Activated B cell treated with CpG ODN at 0.5 μM for 24 hours (primary cell): Measurements from ENCODE around the gene ASL. TPM values are rescaled to one million over a fixed set of nuclear protein-coding genes. Genes with fewer than 3 reads are reported as not detected.
"Not testable (repeated sequence)": the region's sequence is repeated elsewhere in the genome, so short reads cannot be mapped to it uniquely, and the experiment has no call there.

Source experiments
- ATAC-seq: fragments of 200-7000 bp; cut with Tn5 transposase; one replicate; pipeline ENCODE4 v1.10.0; 2021; ENCODE audit warnings: low read depth, mild to moderate bottlenecking, moderate library complexity
- CTCF ChIA-PET: fragments of 350-600 bp; sonication (Branson Sonifier 250); formaldehyde crosslinking; loops from one replicate; lab custom pipeline; 2021; ENCODE audit warnings: antibody characterized with exemption; lab: Charles Lee
- POLR2A ChIA-PET: fragments of 350-600 bp; sonication (Branson Sonifier 250); formaldehyde crosslinking; loops from one replicate; lab custom pipeline; 2021; ENCODE audit warnings: antibody characterized with exemption; lab: Charles Lee
- DNase-seq: peaks from one replicate; pipeline ENCODE4 v3.0.0; 2022
- H3K27ac Mint-ChIP-seq: one replicate; pipeline ENCODE4 v1.8.0; 2020; ENCODE audit warnings: mixed read lengths
- H3K27me3 Mint-ChIP-seq: one replicate; pipeline ENCODE4 v1.8.0; 2021; ENCODE audit warnings: mixed read lengths
- H3K36me3 Mint-ChIP-seq: one replicate; pipeline ENCODE4 v1.8.0; 2021; ENCODE audit warnings: low read depth, mixed read lengths
- H3K4me1 Mint-ChIP-seq: one replicate; pipeline ENCODE4 v1.8.0; 2021; ENCODE audit warnings: mixed read lengths
- H3K4me3 Mint-ChIP-seq: one replicate; pipeline ENCODE4 v1.8.0; 2020; ENCODE audit warnings: mild to moderate bottlenecking, mixed read lengths
- H3K9me3 Mint-ChIP-seq: one replicate; pipeline ENCODE4 v1.8.0; 2020; ENCODE audit warnings: mixed read lengths
- intact Hi-C: fragments of 100-400 bp; cut with micrococcal nuclease; formaldehyde crosslinking; loops from one replicate; pipeline ENCODE4 v1.15.1; 2024
- total RNA-seq: library from RNA; stranded (reverse); gene quantifications from 2 replicates; pipeline ENCODE4 v1.2.3, GENCODE V29; 2022
- TF ChIP-seq, protein P1 (sequence below): fragments of 200-600 bp; IDR thresholded peaks from one replicate; pipeline ENCODE4 v1.8.0; 2022; ENCODE audit warnings: antibody characterized with exemption, mild to moderate bottlenecking

ASL gene
- total RNA-seq, 1 donor from 2014 or later = 39.8 TPM

DNA sequence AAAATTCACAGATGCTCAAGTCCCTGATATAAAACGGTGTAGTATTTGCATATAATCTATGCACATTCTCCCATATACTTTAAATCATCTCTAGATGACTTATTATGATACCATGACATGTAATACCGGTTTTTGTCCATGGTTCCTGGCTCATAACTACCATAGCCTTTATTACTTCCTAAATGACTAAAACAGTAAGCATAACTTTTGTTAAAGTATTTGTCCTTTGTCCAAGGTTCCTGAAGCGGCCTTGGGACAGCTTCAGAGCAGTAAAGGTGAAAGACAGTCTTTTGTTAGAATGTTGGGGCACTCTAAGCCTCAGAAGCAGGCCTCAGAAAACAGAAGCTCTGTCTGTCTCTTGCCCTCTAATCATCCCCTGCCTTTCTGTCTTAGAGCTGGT is 43.0 kb downstream of the ASL start:
- TF ChIP-seq, protein P1, sequence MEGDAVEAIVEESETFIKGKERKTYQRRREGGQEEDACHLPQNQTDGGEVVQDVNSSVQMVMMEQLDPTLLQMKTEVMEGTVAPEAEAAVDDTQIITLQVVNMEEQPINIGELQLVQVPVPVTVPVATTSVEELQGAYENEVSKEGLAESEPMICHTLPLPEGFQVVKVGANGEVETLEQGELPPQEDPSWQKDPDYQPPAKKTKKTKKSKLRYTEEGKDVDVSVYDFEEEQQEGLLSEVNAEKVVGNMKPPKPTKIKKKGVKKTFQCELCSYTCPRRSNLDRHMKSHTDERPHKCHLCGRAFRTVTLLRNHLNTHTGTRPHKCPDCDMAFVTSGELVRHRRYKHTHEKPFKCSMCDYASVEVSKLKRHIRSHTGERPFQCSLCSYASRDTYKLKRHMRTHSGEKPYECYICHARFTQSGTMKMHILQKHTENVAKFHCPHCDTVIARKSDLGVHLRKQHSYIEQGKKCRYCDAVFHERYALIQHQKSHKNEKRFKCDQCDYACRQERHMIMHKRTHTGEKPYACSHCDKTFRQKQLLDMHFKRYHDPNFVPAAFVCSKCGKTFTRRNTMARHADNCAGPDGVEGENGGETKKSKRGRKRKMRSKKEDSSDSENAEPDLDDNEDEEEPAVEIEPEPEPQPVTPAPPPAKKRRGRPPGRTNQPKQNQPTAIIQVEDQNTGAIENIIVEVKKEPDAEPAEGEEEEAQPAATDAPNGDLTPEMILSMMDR = no peak
- DNase-seq (no peak), ATAC-seq (no peak)
- intact Hi-C loops = no loop called here
- CTCF ChIA-PET = no interaction called here
- POLR2A ChIA-PET = no interaction called here
- Mint-ChIP-seq H3K9me3 (no peaks in the 10 kb centered on the region), H3K27ac (no peak overlapping the region), H3K4me3 (no peak overlapping the region), H3K36me3 (peaks cover 34% of the 10 kb centered on the region), H3K4me1 (peaks cover 48% of the 10 kb centered on the region), H3K27me3 (no peaks in the 10 kb centered on the region)

DNA sequence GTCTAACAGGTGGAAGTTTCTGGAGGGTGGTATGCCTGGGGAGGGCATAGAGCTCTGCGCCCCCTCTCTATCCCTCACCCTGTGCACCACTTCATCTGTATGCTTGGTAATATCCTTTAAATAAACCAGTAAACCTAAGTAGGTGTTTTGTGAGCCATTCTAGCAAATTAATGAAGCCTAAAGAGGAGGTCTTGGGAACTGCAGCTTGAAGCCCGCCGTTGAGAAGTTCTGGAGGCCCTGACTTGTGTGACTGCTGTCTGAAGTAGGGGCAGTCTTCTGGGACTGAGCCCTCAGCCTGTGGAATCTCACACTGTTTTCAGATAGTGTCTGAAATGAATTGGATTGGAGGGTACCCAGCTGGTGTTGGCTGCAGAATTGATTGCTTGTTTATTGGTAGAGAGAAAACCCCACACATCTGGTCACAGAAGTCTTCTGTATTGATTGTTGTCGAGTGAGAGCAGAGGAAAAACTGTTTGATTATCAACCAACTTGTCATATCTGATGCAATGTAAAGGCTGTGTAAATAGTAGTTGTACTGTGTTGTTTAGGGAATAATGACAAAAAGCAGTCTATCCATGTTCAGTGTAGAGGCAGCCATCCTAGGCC is 43.7 kb downstream of the ASL start:
- H3K4me3 Mint-ChIP-seq = no peak overlapping the region
- ATAC-seq (no peak), DNase-seq (no peak)
- H3K9me3 Mint-ChIP-seq = no peaks in the 10 kb centered on the region
- peaks cover 46% of the 10 kb centered on the region for H3K4me1 Mint-ChIP-seq
- peaks cover 34% of the 10 kb centered on the region for H3K36me3 Mint-ChIP-seq
- TF ChIP-seq, protein P1 = no peak
- ChIA-PET POLR2A (no interaction called here), CTCF (no interaction called here)
- no peaks in the 10 kb centered on the region for H3K27me3 Mint-ChIP-seq
- peak overlapping the region; percentile 12 for H3K27ac Mint-ChIP-seq
- intact Hi-C loops = no loop called here

DNA sequence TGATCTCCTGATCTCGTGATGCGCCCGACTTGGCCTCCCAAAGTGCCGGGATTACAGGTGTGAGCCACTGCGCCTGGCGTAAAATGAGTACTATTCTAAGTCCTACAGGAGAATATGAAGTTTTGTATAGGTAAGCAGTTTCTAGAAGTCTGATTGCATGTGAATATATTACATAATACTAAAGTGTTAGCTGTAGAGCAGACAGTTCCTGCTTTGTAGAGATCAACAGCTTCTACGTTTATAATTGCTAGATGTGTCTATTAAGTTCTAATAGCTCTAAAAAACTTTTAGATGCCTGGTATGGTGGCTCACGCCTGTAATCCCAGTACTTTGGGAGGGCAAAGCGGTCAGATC is 47.5 kb downstream of the ASL start:
- ChIA-PET CTCF (no interaction called here), POLR2A (interaction anchor here (1.4 kb wide), 1 partner anchor 8 kb away, joined by 5 read pairs; the partner anchor contains the start of gene CRCP)
- peaks cover 44% of the 10 kb centered on the region for H3K4me1 Mint-ChIP-seq
- peaks cover 30% of the 10 kb centered on the region for H3K36me3 Mint-ChIP-seq
- no peak for ATAC-seq
- TF ChIP-seq, protein P1 = no peak
- no peaks in the 10 kb centered on the region for H3K27me3 Mint-ChIP-seq
- no peak overlapping the region for H3K27ac Mint-ChIP-seq
- DNase-seq = no peak
- intact Hi-C loops = no loop called here
- no peaks in the 10 kb centered on the region for H3K9me3 Mint-ChIP-seq
- H3K4me3 Mint-ChIP-seq = no peak overlapping the region

DNA sequence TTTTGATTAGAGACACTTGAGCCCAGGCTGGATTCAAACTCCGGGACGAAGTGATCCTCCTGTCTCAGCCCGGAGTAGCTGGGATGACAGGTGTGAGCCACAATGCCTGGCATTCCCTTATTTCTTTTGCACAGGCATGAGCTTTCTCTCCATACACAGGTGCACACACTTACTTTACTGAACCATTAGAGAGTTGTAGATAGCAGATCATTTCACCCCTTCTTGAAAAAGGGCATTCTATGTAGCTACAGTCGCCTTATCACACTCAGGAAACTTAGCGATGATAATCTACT is 48.9 kb downstream of the ASL start:
- Mint-ChIP-seq H3K36me3 (peaks cover 17% of the 10 kb centered on the region), H3K4me1 (peaks cover 32% of the 10 kb centered on the region)
- H3K27ac Mint-ChIP-seq, POLR2A ChIA-PET, H3K4me3 Mint-ChIP-seq, H3K27me3 Mint-ChIP-seq, CTCF ChIA-PET, intact Hi-C loops, DNase-seq, H3K9me3 Mint-ChIP-seq, ATAC-seq: not testable (repeated sequence)

DNA sequence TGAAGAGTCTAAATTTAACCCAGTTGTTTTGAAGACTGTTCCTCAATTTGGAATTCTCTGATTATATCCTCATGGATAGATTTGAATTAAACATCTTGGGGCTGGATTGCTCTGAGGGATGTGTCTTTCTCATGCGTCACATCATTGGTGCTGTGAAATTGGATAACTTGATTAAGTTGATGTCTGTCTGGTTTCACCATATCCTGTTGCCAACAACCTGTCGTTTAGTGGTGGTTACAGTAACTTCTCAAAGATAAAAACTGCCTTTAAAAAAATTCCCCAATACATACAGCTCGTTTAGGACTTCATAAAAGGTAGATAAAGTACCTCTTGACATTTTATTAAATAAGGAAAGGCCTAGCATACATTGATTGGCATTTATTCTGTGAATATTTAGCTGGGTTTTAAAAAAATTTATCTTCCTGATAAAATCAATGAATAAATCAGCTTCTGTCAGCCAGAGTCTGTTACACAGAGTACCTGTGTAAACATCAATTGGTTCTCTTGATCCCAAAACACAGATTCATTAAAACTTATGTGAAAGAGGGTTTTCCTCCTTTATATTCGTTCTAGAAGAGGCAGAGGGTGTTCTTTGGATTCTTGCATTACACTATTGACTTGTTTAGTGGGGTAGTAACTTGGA is 49.6 kb downstream of the ASL start:
- Mint-ChIP-seq H3K4me3 (no peak overlapping the region), H3K27me3 (no peaks in the 10 kb centered on the region), H3K36me3 (peaks cover 17% of the 10 kb centered on the region), H3K27ac (no peak overlapping the region), H3K4me1 (peaks cover 33% of the 10 kb centered on the region), H3K9me3 (no peaks in the 10 kb centered on the region)
- DNase-seq = no peak
- POLR2A ChIA-PET = interaction anchor here (1.0 kb wide), 1 partner anchor 11 kb away, joined by 4 read pairs; the partner anchor contains the start of gene CRCP
- CTCF ChIA-PET = no interaction called here
- ATAC-seq = no peak
- TF ChIP-seq, protein P1 = no peak
- intact Hi-C loops = no loop called here

DNA sequence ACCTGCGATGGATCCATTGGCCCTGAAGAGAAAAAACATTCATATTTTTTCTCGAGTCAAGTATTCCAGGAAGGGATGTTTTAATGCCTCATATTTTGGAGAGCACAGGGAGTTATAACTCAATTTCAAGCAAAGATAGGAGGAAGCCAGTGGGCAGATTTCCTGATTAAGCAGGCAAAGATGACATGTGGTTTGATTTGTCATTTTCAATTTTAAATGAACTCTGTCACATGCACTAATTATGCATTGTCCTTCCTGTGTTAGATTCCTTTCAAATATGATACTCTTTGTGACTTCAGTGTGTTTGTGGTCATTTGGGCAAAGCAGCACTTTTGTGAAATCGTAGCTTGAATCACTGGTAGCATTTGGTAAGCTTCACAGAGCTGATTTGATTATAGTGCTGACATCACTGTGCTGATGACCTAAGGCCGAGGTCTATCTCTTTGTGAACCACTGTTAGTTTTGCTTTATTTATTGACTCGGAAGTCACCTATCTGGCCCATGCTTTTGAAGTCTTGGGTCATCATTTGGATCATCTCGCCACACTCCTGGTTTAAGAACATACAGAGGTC is 50.2 kb downstream of the ASL start:
- DNase-seq, H3K9me3 Mint-ChIP-seq, intact Hi-C loops, H3K4me3 Mint-ChIP-seq, H3K27me3 Mint-ChIP-seq, CTCF ChIA-PET, H3K27ac Mint-ChIP-seq, ATAC-seq: not testable (repeated sequence)
- POLR2A ChIA-PET = interaction anchor here (1.0 kb wide), 1 partner anchor 11 kb away, joined by 4 read pairs; the partner anchor contains the start of gene CRCP
- Mint-ChIP-seq H3K36me3 (peaks cover 22% of the 10 kb centered on the region), H3K4me1 (peaks cover 29% of the 10 kb centered on the region)

DNA sequence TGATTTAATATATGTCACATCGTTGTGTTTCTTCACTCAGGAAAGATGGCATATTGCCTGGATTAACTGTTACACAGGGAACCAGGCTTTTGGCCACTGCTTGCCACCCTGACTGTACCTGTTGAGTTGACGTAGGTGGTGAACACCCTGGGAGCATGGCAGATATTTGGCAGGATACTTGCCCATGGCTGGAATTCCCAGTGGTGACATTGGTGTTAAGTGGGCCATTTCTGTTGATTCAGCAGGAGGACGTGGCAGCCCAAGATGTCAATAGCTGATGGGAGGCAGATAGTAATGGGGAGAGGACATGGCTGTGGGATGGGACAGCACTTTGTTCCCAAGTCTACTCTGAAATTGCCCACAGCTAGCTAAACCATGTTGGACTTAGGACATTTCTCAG is 51.6 kb downstream of the ASL start:
- H3K9me3 Mint-ChIP-seq, intact Hi-C loops, CTCF ChIA-PET, DNase-seq, POLR2A ChIA-PET, ATAC-seq, H3K27me3 Mint-ChIP-seq, H3K27ac Mint-ChIP-seq, H3K4me3 Mint-ChIP-seq: not testable (repeated sequence)
- Mint-ChIP-seq H3K36me3 (peaks cover 30% of the 10 kb centered on the region), H3K4me1 (peaks cover 29% of the 10 kb centered on the region)
